ENCODE data around the gene PTCHD1. TPM values are rescaled to one million over a fixed set of nuclear protein-coding genes. Genes with fewer than 3 reads are reported as not detected.

PTCHD1 gene
- total and polyA plus RNA-seq, 2 of the 13 experiments (the other 11 are each of a cell fraction or from before 2014, with no cell fraction given) = not detected

- no peak for TF ChIP-seq ZNF839 (CRISPR knock-in tag; IDR thresholded peaks at IDR 0.05; ENCODE audit: borderline replicate concordance)
- no peaks in the 10 kb centered on the region for H3K79me2 ChIP-seq (ENCODE audit: insufficient read depth, low read length)
- H3K4me2 ChIP-seq (ENCODE audit: low read depth, low read length) = no peak overlapping the region
- no TSS peak for BruUV-seq (replicated peaks)
- CTCF ChIA-PET (ENCODE audit: low intra/inter-chr PET ratio, low total read pairs) = no interaction called here
- ATAC-seq (no peak), FAIRE-seq (no peak), DNase-seq (ENCODE audit: low spot score) (no peak)
- H3K9ac ChIP-seq (ENCODE audit: insufficient read depth, low read depth, low read length) = no peak overlapping the region
- H2AFZ ChIP-seq (ENCODE audit: low read length) = no peak overlapping the region
- no peaks in the 10 kb centered on the region for H3K9me3 ChIP-seq (ENCODE audit: low read length)
- WGBS (ENCODE audit: low lambda C conversion rate) = 4% methylated on average over 5 of the region's 8 CpGs
- H3K27me3 ChIP-seq (ENCODE audit: control insufficient read depth in 1 of 2, insufficient read depth in 2 of 2, low read length in 2 of 2) = no peaks in the 10 kb centered on the region
- H3K4me1 ChIP-seq (ENCODE audit: insufficient read depth, low read length) = no peaks in the 10 kb centered on the region
- POLR2A ChIA-PET = no interaction called here
- intact Hi-C loops (cut with micrococcal nuclease; ENCODE audit: unreplicated experiment) (loop anchor here (5.0 to 10.0 kb wide), 2 partner anchors 306 to 307 kb away; no protein-coding TSS in a partner anchor), in situ Hi-C loops (cut with HindIII; ENCODE audit: extremely low pct_ligation_motif_present, low pct_unique_long_range_greater_than_20kb) (no loop called here)
- H4K20me1 ChIP-seq (ENCODE audit: insufficient read depth, low read length) = no peaks in the 10 kb centered on the region
- H3K36me3 ChIP-seq (replicated peaks in 1 of 2; ENCODE audit: control insufficient read depth in 1 of 2, insufficient read depth in 2 of 2, low read length in 2 of 2) = no peaks in the 10 kb centered on the region
- no peak overlapping the region for H3K4me3 ChIP-seq (replicated peaks in 1 of 3; ENCODE audit: insufficient read depth in 1 of 3, low read depth in 2 of 3, low read length in 3 of 3)
- H3K27ac ChIP-seq (ENCODE audit: extremely low read length, insufficient read depth, low read length) = no peak overlapping the region
These were observed 22.9 kb upstream of the PTCHD1 start for GRCh38 chrX:23311731-23312130.

- 0% methylated on average over 1 of the region's 3 CpGs for WGBS (ENCODE audit: low lambda C conversion rate)
- CTCF ChIA-PET (ENCODE audit: low intra/inter-chr PET ratio, low total read pairs) = no interaction called here
- POLR2A ChIA-PET = no interaction called here
These were observed 22.5 kb upstream of the PTCHD1 start for GRCh38 chrX:23312136-23312535.

More at GRCh38 chrX:23312136-23312535, 22.5 kb upstream of the PTCHD1 start:
- Histone ChIP-seq H3K4me2 (ENCODE audit: low read depth, low read length) (no peak overlapping the region), H3K36me3 (replicated peaks in 1 of 2; ENCODE audit: control insufficient read depth in 1 of 2, insufficient read depth in 2 of 2, low read length in 2 of 2) (no peaks in the 10 kb centered on the region), H2AFZ (ENCODE audit: low read length) (no peak overlapping the region), H3K27me3 (ENCODE audit: control insufficient read depth in 1 of 2, insufficient read depth in 2 of 2, low read length in 2 of 2) (no peaks in the 10 kb centered on the region), H3K9me3 (ENCODE audit: low read length) (no peaks in the 10 kb centered on the region), H4K20me1 (ENCODE audit: insufficient read depth, low read length) (no peaks in the 10 kb centered on the region), H3K4me3 (replicated peaks in 1 of 3; ENCODE audit: insufficient read depth in 1 of 3, low read depth in 2 of 3, low read length in 3 of 3) (no peak overlapping the region), H3K4me1 (ENCODE audit: insufficient read depth, low read length) (no peaks in the 10 kb centered on the region), H3K27ac (ENCODE audit: extremely low read length, insufficient read depth, low read length) (no peak overlapping the region), H3K79me2 (ENCODE audit: insufficient read depth, low read length) (no peaks in the 10 kb centered on the region), H3K9ac (ENCODE audit: insufficient read depth, low read depth, low read length) (no peak overlapping the region)
- FAIRE-seq (no peak), DNase-seq (ENCODE audit: low spot score) (no peak), ATAC-seq (no peak)
- no TSS peak for BruUV-seq (replicated peaks)
- TF ChIP-seq PAWR (CRISPR knock-in tag; IDR thresholded peaks at IDR 0.05; ENCODE audit: borderline replicate concordance) = no peak
- TF ChIP-seq ZNF510 (CRISPR knock-in tag; IDR thresholded peaks at IDR 0.05; ENCODE audit: low read depth) = no peak
- no peak for TF ChIP-seq ZFP37 (CRISPR knock-in tag; IDR thresholded peaks at IDR 0.05; ENCODE audit: borderline replicate concordance)
- TF ChIP-seq ZNF784 (CRISPR knock-in tag; IDR thresholded peaks at IDR 0.05; ENCODE audit: borderline replicate concordance) = no peak
- no peak for TF ChIP-seq ZNF782 (CRISPR knock-in tag; IDR thresholded peaks at IDR 0.05; ENCODE audit: borderline replicate concordance)
- no peak for TF ChIP-seq NR2C2 (CRISPR knock-in tag; IDR thresholded peaks at IDR 0.05; ENCODE audit: borderline replicate concordance)
- TF ChIP-seq SKIL (CRISPR knock-in tag; IDR thresholded peaks at IDR 0.05; ENCODE audit: borderline replicate concordance) = no peak
- TF ChIP-seq ZNF138 (CRISPR knock-in tag; IDR thresholded peaks at IDR 0.05; ENCODE audit: low read depth) = no peak
- TF ChIP-seq NR0B2 (CRISPR knock-in tag; IDR thresholded peaks at IDR 0.05) = no peak
- TF ChIP-seq HIC2 (CRISPR knock-in tag; IDR thresholded peaks at IDR 0.05; ENCODE audit: low read depth) = no peak
- intact Hi-C loops (cut with micrococcal nuclease; ENCODE audit: unreplicated experiment) = loop anchor here (5.0 to 10.0 kb wide), 2 partner anchors 305 to 307 kb away; no protein-coding TSS in a partner anchor
- in situ Hi-C loops (cut with HindIII; ENCODE audit: extremely low pct_ligation_motif_present, low pct_unique_long_range_greater_than_20kb) = no loop called here
